ENCODE measurements around the gene MLYCD.

Gene MLYCD

GRCh38 chr16:83972256-83973008 lies 73.5 kb downstream of the MLYCD start:
- DNase-seq = no peak

GRCh38 chr16:83973077-83973476 lies 74.2 kb downstream of the MLYCD start:
- DNase-seq = no peak

GRCh38 chr16:83973581-83974385 lies 74.9 kb downstream of the MLYCD start:
- no peak for DNase-seq

DNA sequence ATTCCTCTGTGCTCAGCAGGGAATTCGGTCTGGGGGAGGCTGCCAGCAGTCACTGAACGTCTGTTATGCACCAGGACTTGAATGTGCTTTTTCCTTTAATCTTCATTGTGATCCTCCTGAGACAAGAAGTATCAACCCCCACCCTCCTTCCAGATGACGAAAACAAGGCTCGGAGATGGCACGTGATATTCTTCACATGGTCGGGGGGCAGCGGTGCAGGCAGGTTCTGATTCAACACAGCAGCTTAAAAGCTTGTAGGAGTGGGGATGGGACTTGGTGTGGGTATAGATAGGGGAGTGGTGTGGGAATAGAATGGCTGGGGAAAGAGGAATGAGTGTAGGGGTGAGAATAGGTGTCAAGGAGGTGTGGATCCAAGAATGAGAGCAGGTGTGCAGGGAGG lies 75.6 kb downstream of the MLYCD start:
- DNase-seq = no peak

GRCh38 chr16:83975590-83976260 lies 76.8 kb downstream of the MLYCD start:
- DNase-seq = no peak

Measured in MV-4-11 (cell line).